HG02870 (cell line): ENCODE measurements around the gene GPC6.

ENCODE experiments used
- ATAC-seq: cut with Tn5 transposase; IDR thresholded peaks from one replicate; pipeline ENCODE4 v1.9.1; 2021; ENCODE audit warnings: mild to moderate bottlenecking, moderate library complexity; ENCODE audit not compliant: unreplicated experiment

Gene GPC6

GRCh38 chr13:93230261-93230855, 3.8 kb downstream of the GPC6 start:
- no peak for ATAC-seq

GRCh38 chr13:93231867-93232266, 5.3 kb downstream of the GPC6 start:
- no peak for ATAC-seq

GRCh38 chr13:93233997-93234416, 7.4 kb downstream of the GPC6 start:
- ATAC-seq, result no peak

- no peak for ATAC-seq
Observed at GRCh38 chr13:93234459-93234858, 7.9 kb downstream of the GPC6 start.

DNA sequence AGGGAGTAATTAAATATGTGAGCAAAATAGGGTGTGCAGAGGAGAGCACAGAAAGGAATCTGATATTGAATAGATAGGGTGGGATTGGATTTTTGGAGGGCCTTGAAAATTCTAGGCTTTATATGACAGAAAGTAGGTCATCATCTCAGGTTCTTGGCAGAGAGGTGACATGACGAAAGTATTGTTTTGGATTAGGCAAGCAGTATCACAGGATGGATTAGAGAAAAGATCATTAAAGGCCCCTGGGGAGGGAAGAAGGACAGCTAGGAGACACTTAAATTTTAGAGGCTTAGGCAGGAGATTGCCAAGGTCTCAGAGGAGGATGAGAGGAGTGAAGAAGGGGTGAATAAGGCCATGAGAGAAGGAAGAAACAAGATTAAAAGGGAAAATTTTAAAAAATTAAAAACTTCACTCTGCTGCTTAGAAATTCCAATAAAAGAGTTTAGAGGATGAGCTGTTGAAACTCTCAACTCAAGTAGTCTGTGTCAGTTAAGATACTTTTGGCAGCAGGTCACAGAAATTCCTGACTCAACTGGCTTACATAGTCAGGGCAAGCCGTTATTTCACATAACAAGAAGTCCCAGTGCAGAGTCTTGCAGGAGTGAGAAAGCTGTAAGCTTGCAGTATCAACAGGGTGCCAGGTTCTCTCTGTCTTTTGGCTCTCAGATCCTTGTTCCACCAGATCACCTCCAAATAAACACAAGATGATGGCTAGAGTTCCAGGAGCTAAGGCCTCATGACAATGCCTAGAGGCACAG, 8.8 kb downstream of the GPC6 start:
- ATAC-seq, result no peak

DNA sequence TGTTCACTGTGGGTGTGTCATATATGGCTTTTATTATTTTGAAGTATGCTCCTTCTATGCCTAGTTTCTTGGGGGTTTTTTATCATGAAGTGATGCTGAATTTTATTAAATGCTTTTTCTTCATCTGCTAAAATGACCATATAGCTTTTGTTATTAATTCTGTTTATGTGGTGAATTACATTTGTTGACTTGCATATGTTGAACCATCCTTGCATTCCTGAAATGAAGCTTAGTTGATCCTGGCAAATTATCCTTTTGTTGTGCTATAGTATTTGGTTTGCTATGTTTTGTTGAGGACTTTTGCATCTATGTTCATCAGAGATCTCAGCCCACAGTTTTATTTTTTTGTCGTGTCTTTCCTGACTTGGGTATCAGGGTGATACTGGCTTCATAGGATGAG, 12.1 kb downstream of the GPC6 start:
- no peak for ATAC-seq

DNA sequence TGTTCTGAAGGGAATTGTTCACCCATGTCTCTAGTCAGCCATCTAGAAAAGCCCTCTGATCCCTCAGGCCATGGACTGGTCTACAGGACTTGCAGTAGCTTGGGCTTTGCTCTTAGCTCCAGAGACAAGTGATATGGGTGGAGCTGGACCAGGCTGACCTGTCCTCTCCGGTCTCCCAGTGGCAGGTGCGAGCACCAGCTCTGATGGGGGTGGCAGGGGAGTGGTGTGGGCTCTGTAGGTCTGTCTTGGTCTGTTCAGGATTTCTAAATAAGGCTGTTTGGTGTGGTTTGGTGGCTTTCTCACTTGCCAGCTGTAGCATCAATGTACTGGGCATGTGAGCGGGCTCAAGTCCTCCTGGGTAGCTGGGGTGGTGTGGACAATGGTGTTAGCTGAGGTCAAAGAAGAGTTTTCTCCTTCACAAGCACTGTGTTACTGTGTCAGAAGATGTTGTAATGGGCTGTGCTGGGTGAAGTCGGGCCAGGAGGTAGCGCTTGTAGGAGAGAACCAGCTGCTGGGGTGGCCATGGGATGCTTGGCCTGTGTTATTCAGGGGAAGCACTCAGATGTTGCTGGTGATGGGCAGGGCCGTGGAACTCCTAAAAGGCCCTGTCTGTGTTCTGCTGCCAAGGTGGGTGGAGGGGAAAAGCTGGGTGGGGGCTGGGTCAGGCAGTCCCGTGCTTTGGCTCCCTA, 16.9 kb downstream of the GPC6 start:
- ATAC-seq, result no peak

DNA sequence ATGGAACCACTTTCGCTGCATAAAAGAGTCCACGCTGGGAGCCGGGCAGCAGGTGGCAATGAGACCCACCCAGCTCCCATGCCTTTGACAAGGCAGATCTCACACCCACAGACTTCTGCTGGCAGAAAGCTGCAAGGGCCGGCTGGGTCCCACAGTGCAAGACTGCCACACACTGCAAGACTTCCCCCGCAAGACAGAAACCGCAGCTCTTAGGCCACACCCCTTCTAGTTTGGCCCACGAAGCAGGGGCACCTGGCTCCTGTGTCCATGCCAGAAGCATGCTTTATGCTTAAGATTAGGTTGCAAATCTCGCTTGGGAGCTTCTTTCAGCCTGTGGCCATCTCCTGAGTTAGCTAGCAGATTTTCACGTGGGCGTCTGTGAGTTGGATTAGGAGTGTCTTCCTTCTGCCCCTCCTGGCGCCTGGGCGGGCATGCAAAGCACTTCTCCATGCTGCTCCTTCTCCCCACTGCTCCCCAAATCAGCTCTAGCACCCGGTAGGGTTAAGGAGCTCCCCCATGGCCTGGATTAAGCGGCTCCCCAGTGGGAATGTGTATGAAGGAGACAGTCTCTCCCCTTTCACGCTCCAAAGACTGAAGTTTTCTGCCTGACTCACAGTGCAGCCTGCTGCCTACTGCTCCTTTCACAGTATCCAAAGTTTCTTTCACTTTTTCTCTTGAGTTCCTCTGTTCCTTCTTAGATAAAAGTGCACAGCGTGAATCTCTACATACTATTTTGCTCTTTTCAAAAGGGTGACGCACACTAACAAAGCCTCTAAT, 17.7 kb downstream of the GPC6 start:
- ATAC-seq, result no peak

DNA sequence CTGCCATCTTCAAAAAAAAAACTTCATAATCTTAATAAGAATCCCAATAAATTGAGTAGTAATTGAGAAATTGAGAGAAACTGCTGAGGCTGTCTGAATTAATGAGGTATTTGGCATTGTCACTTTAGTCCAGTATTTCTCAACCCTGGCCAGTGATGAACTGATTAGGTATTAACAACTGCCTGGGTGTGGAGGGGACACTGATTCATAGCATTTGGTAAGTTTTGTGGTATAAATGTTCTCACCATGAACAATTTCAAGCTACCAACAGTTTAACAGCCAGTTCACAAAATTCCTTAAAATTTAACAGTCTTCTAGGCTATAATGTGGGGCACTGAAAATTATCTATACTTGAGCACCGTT, 18.3 kb downstream of the GPC6 start:
- no peak for ATAC-seq

DNA sequence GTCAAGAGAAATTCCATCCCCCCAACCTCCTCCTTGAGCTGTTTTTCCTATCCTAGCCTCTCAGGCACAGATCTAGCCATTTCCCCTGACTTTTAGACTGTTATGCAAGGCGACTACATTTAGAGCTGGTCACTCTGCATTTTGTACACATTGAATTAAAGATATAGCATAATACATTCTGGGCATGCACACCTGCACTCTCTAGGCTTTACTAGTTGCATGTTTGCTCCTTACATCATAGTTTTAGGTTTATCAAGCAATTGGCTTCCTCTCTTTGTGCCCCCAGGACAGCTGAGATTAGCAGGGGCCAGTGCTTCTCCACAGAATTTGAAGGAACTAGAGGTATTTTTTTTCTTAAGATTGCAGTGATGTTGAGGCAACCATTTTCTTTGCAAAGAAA, 19.5 kb downstream of the GPC6 start:
- ATAC-seq, result no peak

- no peak for ATAC-seq
Observed at GRCh38 chr13:93248627-93249047, 22.0 kb downstream of the GPC6 start.

- no peak for ATAC-seq
Observed at GRCh38 chr13:93249364-93250306, 23.0 kb downstream of the GPC6 start.

DNA sequence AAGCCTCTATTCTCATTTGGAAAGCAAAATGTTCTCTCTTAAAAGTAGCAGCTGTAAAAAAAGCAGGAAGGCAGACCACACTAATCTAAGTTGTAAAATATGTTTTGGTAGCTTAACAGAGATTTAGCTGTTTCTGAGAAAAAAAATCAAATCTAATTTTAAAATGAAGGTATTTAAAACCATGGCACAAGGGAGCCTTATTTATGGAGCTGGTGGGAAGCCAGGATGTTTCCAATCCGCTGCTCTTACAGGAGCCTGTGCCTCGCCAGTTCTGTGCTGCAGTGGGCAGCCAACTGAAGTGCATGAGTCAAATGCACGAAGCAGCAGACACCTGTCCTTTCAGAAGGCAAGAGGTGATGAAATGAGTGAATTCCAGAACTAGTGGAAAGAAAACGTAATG, 28.2 kb downstream of the GPC6 start:
- no peak for ATAC-seq

- ATAC-seq, result no peak
Observed at GRCh38 chr13:93256998-93257397, 30.4 kb downstream of the GPC6 start.

DNA sequence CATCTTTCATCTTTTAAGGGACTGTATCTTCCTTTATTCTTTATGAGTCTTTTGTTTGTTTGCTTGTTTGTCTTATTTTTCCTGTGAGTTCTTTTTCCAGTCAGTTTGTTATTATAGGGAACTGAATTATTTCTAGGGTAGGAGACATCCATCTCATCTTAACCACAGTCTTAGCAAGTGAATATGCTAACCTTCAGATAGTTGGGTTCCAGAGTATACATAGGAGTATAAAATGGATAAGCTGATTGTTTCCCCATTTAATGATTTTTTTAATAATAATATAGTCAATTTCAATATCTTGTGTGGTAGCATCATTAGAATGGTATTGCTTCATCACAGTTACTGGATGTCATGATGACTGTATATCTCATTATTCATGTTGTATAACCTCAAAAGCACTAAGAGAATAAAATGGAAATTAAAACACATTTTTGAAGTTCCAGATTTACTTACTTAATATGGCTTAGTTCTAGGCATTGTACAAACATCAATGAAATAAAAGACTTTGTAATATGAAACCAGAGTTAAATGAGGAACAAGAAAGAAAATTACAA, 33.0 kb downstream of the GPC6 start:
- no peak for ATAC-seq

- no peak for ATAC-seq
Observed at GRCh38 chr13:93260591-93260990, 34.0 kb downstream of the GPC6 start.

DNA sequence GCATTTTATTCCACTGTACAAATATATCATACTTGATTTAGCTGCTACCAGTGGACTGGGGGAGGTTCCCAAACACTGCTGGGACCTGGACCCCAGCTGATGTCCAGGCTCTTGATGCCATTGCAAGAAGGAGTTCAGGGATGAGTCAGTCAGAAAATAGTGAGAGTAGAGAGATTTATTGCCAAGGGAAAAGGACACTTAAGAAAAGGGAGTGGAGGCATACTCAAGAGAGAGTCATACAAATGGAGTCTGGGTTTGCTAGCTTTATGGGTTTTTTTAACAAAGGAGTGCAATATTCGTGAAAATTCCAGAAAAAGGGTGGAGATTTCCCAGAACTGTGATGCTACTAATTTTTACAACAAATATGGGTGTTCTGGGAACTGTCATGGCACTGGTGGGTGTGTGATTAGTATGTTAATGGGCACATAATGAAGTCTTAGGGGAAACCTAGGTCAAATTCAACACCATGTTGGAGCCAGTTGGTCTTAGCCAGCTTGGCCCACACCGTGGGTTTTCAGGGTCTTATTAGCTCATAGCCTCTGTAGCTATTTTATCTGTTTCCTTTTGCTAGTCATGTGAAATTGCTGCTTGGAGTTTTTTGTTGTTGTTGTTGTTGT, 36.2 kb downstream of the GPC6 start:
- ATAC-seq, result no peak

GRCh38 chr13:93264876-93265275, 38.3 kb downstream of the GPC6 start:
- no peak for ATAC-seq

DNA sequence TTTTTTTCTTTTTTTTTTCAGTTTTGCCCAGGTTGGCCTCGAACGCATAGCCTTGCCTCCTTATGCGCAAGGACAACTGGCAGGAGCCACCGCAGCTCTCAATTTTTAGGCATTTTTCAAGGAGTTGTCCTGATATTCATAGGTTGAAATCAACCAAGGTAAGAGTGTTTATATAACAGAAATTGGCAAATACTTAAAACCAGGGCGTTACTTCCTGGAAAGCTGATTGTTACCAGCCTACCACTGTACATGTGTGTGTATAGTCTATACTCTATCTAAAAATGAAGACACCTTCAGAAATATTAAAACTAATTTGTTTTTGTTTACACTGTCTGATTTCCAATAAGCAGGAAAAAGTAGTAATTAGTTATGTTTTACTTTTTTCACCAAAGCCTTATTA, 39.2 kb downstream of the GPC6 start:
- no peak for ATAC-seq

DNA sequence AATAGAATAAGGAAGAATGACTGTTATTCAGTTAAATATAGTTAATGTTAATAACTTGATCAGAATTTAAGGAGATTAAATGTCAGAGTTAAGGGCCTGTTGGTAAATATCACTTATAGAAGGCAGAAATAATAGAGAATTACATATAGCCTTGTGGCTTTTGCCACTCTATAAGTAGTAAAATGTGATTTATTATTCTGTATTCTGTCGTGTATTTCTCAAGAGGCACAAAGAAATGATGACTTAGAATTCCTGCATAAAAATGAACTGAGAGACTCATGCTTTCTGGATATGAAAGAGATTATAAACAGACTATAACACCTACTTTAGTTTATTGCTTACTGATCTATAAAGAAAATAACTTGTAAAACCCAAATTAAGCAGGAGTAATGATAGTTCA, 40.1 kb downstream of the GPC6 start:
- no peak for ATAC-seq
